Mesendoderm (in vitro differentiated cells): Measurements from ENCODE around the gene TCF15.

Source experiments
- DNase-seq: peaks from one replicate; pipeline ENCODE4 v3.0.0; 2013
- H2AK5ac ChIP-seq: 2 replicates; pipeline ENCODE4 v1.6.1; 2013; ENCODE audit warnings: low read length, inconsistent platforms
- H2BK120ac ChIP-seq: 2 replicates; pipeline ENCODE4 v1.6.1; 2013; ENCODE audit warnings: low read depth, mild to moderate bottlenecking, low read length, moderate library complexity, mixed read lengths
- H2BK15ac ChIP-seq: replicated peaks from 2 replicates; pipeline ENCODE4 v1.6.1; 2013; ENCODE audit warnings: low read depth, mild to moderate bottlenecking, moderate library complexity
- H2BK5ac ChIP-seq: 2 replicates; pipeline ENCODE4 v1.6.1; 2013; ENCODE audit warnings: low read length, inconsistent platforms
- H3K18ac ChIP-seq: 2 replicates; pipeline ENCODE4 v1.6.1; 2013; ENCODE audit warnings: mild to moderate bottlenecking, low read length, mixed read lengths
- H3K23ac ChIP-seq: one replicate; pipeline ENCODE4 v1.6.1; 2013; ENCODE audit warnings: low read length
- H3K27ac ChIP-seq: 2 replicates; pipeline ENCODE4 v1.5.1; 2013; ENCODE audit warnings: low read depth, mild to moderate bottlenecking, inconsistent platforms, low read length, moderate library complexity
- H3K27me3 ChIP-seq: 2 replicates; pipeline ENCODE4 v1.6.1; 2013; ENCODE audit warnings: low read length, control low read depth, mild to moderate bottlenecking, inconsistent platforms; ENCODE audit not compliant: insufficient read depth, poor library complexity
- H3K36me3 ChIP-seq: 2 replicates; pipeline ENCODE4 v1.6.1; 2013; ENCODE audit warnings: low read length, inconsistent platforms; ENCODE audit not compliant: control insufficient read depth, insufficient read depth
- H3K4ac ChIP-seq: one replicate; pipeline ENCODE4 v1.6.1; 2013; ENCODE audit warnings: low read depth, mild to moderate bottlenecking, low read length, moderate library complexity
- H3K4me1 ChIP-seq: 2 replicates; pipeline ENCODE4 v1.6.1; 2013; ENCODE audit warnings: low read depth, low read length, inconsistent platforms; ENCODE audit not compliant: control insufficient read depth
- H3K4me2 ChIP-seq: 2 replicates; pipeline ENCODE4 v1.6.1; 2013; ENCODE audit warnings: low read length
- H3K4me3 ChIP-seq: 2 replicates; pipeline ENCODE4 v1.5.1; 2013; ENCODE audit warnings: mild to moderate bottlenecking, low read length
- H3K56ac ChIP-seq: one replicate; pipeline ENCODE4 v1.6.1; 2013; ENCODE audit warnings: low read length
- H3K79me1 ChIP-seq: 2 replicates; pipeline ENCODE4 v1.6.1; 2013; ENCODE audit warnings: low read length, inconsistent platforms
- H3K79me2 ChIP-seq: 2 replicates; pipeline ENCODE4 v1.6.1; 2013; ENCODE audit warnings: mild to moderate bottlenecking, low read length; ENCODE audit not compliant: control insufficient read depth, insufficient read depth
- H3K9ac ChIP-seq: 2 replicates; pipeline ENCODE4 v1.6.1; 2013; ENCODE audit warnings: low read length, inconsistent platforms
- H4K5ac ChIP-seq: one replicate; pipeline ENCODE4 v1.6.1; 2013; ENCODE audit warnings: low read length
- H4K8ac ChIP-seq: one replicate; pipeline ENCODE4 v1.6.1; 2013; ENCODE audit warnings: low read depth, mild to moderate bottlenecking, control low read depth, low read length, moderate library complexity
- WGBS: extraction: QIAGEN DNeasy Blood & Tissue Kit; methylation state at CpG from one replicate; pipeline ENCODE4 v1.1.7; 2013; ENCODE audit warnings: low lambda C conversion rate, missing lambda C conversion rate; ENCODE audit not compliant: insufficient coverage; ENCODE audit errors: extremely low coverage; 5-methylcytosine and 5-hydroxymethylcytosine counted together

TCF15 gene

DNA sequence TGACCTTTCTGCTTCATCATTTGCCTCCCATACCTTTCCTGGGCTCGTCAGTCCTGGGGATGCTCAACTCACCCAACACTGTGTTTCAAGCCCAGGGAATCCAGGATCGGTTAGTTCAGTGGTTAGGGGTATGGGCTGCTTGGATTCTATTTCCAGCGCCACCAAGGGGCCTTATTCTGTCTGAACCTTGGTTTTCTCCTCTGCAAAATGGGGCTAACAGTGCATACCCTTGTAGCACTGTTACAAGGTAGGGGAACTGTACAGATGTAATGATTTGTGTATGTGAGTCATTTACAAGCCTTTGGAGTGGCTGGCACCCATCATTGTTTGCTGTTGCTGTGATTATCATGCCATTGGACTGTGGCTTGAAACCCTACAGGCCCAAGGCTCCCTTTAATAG lies 52.0 kb downstream of the TCF15 start:
- Histone ChIP-seq H3K27ac (no peak overlapping the region), H2AK5ac (no peak overlapping the region), H2BK120ac (no peak overlapping the region), H3K4me3 (no peak overlapping the region), H3K23ac (no peak overlapping the region), H2BK15ac (no peak overlapping the region), H3K4me2 (no peak overlapping the region), H3K4me1 (peaks cover 2% of the 10 kb centered on the region), H3K79me2 (no peaks in the 10 kb centered on the region), H3K9ac (no peak overlapping the region), H3K18ac (no peak overlapping the region), H3K27me3 (no peaks in the 10 kb centered on the region), H4K5ac (no peak overlapping the region), H4K8ac (no peak overlapping the region), H3K79me1 (no peaks in the 10 kb centered on the region), H3K4ac (no peak overlapping the region), H2BK5ac (no peak overlapping the region), H3K56ac (no peak overlapping the region), H3K36me3 (no peaks in the 10 kb centered on the region)
- no CpG with 5 or more reads among the region's 3 CpGs for WGBS
- no peak for DNase-seq

DNA sequence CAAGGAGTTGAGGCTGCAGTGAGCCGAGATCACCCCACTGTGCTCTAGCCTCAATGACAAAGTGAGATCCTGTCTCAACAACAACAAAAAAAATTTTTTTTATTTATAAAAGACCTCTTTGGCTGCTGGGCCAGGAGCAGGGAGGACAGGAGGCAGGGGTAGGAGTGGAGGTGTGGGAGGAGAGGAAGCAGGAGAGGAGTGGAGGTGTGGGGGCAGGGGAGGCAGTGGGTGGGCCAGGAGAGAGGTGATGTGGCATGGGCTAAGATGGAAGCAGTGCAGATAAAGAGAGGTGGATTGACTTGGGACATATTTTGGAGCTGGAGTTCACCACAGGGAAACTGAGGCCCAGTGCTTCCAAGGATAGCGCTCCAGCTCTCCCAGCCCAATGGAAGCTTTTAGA lies 53.1 kb downstream of the TCF15 start:
- no peak overlapping the region for H3K4me3 ChIP-seq
- no peak overlapping the region for H3K9ac ChIP-seq
- no peak overlapping the region for H3K56ac ChIP-seq
- H2BK5ac ChIP-seq: no peak overlapping the region
- DNase-seq: no peak
- H2AK5ac ChIP-seq: no peak overlapping the region
- H3K79me1 ChIP-seq: no peaks in the 10 kb centered on the region
- no peaks in the 10 kb centered on the region for H3K36me3 ChIP-seq
- no peak overlapping the region for H3K23ac ChIP-seq
- H3K27me3 ChIP-seq: no peaks in the 10 kb centered on the region
- no peak overlapping the region for H3K4ac ChIP-seq
- no peak overlapping the region for H4K5ac ChIP-seq
- H2BK120ac ChIP-seq: no peak overlapping the region
- no peak overlapping the region for H3K18ac ChIP-seq
- H3K4me1 ChIP-seq: peaks cover 2% of the 10 kb centered on the region
- no peaks in the 10 kb centered on the region for H3K79me2 ChIP-seq
- no peak overlapping the region for H4K8ac ChIP-seq
- H3K27ac ChIP-seq: no peak overlapping the region
- H2BK15ac ChIP-seq: no peak overlapping the region
- H3K4me2 ChIP-seq: no peak overlapping the region
- WGBS: no CpG with 5 or more reads among the region's 2 CpGs

DNA sequence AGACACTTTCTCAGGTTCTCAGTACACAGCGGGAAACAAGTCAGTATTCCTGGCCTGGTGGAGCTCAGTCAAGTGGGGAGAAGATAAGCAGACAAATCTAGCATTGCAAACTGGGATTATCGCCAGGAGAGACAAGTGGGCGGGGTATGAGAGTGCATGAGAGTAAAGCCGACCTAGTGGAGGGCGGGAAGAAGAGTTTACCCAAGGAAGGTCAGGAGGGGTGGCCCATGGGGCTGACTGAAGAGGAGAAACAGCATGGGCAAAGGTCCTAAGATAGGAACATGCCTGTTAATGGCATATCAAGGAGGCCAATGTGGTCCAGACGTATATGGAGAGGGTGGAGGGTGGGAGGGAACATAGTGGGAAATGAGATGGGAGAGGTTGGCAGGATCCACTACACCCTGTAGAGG lies 54.1 kb downstream of the TCF15 start:
- Histone ChIP-seq H3K36me3 (no peaks in the 10 kb centered on the region), H3K27me3 (no peaks in the 10 kb centered on the region), H3K27ac (no peak overlapping the region), H3K4ac (no peak overlapping the region), H2BK120ac (no peak overlapping the region), H4K5ac (no peak overlapping the region), H3K18ac (no peak overlapping the region), H4K8ac (no peak overlapping the region), H3K79me1 (no peaks in the 10 kb centered on the region), H3K4me2 (no peak overlapping the region), H3K23ac (no peak overlapping the region), H3K4me3 (no peak overlapping the region), H3K56ac (peak overlapping the region; percentile 34), H2BK5ac (no peak overlapping the region), H2AK5ac (no peak overlapping the region), H3K79me2 (no peaks in the 10 kb centered on the region), H3K9ac (no peak overlapping the region), H2BK15ac (no peak overlapping the region), H3K4me1 (peaks cover 2% of the 10 kb centered on the region)
- no CpG with 5 or more reads among the region's 6 CpGs for WGBS
- peak; percentile 87 for DNase-seq
